Fibroblast of skin of right quadriceps (primary cell): ENCODE data around the gene MFGE8.
"Not testable (repeated sequence)": the region's sequence is repeated elsewhere in the genome, so short reads cannot be mapped to it uniquely, and the experiment has no call there.

ENCODE experiments used
- DNase-seq: peaks from one replicate; pipeline ENCODE4 v3.0.0-alpha.2; 2013

MFGE8 gene, protein sequence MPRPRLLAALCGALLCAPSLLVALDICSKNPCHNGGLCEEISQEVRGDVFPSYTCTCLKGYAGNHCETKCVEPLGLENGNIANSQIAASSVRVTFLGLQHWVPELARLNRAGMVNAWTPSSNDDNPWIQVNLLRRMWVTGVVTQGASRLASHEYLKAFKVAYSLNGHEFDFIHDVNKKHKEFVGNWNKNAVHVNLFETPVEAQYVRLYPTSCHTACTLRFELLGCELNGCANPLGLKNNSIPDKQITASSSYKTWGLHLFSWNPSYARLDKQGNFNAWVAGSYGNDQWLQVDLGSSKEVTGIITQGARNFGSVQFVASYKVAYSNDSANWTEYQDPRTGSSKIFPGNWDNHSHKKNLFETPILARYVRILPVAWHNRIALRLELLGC

GRCh38 chr15:88913017-88913849 is at the start of gene MFGE8:
MFGE8 (minus strand) TSS chr15:88913379; CDS start chr15:88913319, 60 bp downstream.
- peak; percentile 67 for DNase-seq

GRCh38 chr15:88959445-88959844 is 46.3 kb upstream of the MFGE8 start:
- no peak for DNase-seq

- DNase-seq: no peak
These were observed 43.7 kb upstream of the MFGE8 start for GRCh38 chr15:88956906-88957305.

- no peak for DNase-seq
These were observed 43.1 kb upstream of the MFGE8 start for GRCh38 chr15:88956263-88956662.

GRCh38 chr15:88954431-88955277 is 41.5 kb upstream of the MFGE8 start:
- DNase-seq: peak; percentile 59

- DNase-seq: no peak
These were observed 37.5 kb upstream of the MFGE8 start for GRCh38 chr15:88950600-88951160.

DNA sequence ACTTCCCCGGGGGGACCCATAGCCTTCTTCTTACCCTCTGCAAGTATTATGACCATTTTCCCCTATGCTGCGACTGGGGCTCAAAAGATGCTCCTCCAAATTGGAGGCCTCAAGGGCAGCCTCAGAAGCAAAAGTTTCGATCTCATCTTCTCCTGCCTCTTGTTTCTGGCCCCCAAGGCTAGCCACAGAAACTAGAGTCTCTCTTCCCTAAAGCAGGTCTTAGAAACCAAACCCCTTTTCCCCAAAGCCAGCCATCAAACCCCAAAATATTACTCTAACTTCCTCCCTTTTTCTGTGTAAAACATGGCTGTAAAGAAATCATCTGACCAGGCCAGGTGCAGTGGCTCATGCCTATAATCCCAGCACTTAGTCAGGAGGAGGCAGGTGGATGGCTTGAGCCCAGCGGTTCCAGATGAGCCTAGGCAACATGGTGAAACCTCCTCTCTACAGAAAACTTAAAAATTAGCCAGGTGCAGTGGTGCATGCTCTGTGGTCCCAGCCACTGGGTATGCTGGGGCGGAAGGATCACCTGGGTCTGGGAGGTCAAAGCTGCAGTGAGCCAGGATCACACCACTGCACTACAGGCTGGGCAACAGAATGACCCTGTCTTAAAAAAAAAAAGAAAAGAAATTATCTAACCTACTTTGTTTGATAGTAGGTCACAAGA is 36.7 kb upstream of the MFGE8 start:
- no peak for DNase-seq

DNA sequence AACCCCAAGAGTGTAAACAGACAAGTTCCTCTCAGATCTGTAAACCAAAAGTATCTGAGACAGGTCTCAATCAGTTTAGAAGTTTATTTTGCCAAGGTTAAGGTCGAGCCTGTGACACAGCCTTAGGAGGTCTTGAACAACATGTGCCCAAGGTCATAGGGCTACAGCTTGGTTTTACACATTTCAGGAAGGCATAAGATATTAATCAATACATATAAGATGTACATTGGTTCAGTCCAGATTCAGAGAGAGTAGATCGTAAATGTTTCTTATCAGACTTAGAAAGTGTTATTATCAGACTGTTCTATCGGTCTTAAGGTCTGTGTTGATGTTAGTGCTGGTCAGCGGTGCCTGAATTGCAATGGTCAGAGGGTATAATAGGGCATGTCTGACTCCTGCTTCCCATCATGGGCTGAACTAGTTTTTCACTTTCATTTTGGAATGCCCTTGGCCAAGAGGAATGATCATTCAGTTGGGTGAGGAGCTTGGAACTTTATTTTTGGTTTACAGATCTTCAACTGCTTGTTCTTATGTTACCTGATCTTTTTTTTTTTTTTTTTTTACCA is 27.0 kb upstream of the MFGE8 start:
- no peak for DNase-seq

DNA sequence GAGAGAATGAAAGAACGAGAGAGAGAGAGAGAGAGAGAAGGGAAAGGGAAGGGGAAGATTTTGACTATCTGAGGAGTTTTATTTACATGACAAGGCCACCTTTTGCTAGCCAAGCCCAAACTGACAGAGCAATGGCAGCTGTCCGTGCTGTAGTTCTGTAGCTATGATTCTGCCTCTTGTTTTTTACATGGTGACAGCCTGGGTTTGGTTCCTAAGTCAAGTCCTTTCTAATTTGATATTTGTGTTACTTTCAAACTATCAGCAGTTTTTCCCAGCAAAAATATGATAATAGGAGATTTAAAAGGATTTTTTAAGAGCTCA is 26.3 kb upstream of the MFGE8 start:
- no peak for DNase-seq

- DNase-seq: peak; percentile 25
These were observed 25.8 kb upstream of the MFGE8 start for GRCh38 chr15:88938802-88939485.

DNA sequence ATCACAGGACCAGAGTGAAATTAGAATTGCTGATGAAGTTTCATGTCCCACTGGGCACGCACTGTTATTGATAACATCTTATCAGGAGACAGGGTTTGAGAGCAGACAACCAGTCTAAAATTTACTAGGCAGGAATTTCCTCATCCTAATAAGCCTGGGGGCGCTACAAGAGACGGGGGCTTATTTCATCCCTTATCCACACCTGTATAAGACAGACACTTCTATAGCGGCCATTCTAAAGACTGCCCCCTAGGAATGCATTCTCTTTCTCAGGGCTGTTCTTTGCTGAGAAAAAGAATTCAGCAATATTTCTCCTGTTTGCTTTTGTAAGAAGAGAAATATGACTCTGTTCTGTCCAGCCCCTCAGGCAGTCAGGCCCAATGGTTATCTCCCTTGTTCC is 21.3 kb upstream of the MFGE8 start:
- DNase-seq: not testable (repeated sequence)

DNA sequence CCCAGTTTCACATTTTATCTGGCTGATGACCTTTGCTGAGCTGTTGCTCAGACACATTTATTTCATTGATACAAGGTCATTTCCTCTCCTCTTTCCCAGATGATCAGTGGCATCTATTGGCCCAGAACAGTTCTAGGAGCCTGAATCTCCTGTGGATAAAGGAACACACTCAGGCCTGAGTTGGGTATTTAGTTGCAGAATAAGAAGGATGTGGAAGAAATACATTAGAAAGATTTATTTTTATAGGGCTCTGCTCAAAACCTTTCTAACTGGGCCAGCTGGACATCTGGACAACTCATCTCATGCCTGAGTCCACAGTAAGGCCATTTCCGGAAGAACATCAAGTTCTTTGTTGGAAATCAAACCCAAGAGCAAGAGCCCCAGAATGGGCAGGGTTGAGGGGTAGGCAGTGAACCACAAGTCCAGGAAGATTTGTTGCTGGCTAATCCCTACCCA is 19.7 kb upstream of the MFGE8 start:
- DNase-seq: no peak

DNA sequence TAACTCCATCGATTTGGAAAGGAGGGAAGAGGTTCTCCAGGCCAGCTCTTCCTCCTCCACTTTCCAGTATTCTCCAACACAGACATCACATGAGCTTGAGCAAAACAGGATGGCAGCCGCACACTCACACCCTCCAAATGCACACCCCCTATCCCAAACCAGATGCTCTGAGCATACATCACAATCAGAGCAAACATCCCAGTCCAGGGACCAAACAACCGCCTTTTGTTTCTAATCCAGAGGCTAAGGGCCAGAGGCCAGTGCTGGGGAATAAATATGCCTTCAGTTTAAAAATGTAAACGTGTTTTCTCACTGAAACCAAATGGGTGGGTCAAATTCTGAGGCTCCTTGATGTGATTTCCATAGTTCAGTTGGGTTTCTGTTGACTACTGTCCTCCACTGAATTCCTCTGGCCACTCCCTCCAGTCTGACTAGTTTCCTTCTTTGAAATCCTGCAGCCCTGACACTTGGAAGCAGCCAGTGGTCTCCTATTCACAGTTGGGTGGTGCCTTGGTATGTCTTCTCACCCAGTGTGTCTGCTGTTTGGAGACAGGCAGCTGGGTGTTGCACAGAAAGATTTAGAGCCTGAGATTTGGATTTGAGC is 19.2 kb upstream of the MFGE8 start:
- DNase-seq: no peak

GRCh38 chr15:88930579-88930978 is 17.4 kb upstream of the MFGE8 start:
- no peak for DNase-seq

DNA sequence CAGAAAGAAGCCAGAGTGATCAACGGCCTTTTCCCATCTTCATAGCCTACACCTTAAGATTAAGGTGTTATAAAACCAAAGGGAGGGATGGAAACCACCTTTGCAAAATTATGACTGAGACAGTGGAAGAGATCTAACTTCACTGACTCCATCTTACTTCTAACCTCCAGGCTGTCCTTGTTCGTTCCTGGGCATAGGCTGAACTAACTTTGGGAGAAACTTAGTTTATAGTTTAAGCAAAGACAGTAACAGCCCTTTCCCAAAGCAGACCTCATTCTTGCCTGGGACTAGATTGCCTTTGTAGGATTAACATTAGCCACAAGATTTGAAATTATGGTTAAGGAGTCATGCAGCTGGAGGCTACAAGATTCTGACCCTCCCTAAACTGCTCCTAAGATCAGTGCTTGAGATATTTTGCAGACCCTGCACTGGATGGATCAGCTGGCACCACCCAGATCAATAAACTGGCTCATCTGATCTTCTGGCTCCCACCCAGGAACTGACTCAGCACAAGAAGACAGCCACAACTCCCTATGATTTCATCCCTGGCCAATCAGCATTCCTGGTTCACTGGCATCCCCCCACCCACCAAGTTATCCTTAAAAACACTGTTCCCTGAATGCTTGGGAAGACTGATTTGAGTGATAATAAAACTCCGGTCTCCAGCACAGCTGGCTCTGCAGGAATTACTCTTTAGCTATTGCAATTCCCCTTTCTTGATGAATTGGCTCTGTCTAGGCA is 16.3 kb upstream of the MFGE8 start:
- DNase-seq: not testable (repeated sequence)

DNA sequence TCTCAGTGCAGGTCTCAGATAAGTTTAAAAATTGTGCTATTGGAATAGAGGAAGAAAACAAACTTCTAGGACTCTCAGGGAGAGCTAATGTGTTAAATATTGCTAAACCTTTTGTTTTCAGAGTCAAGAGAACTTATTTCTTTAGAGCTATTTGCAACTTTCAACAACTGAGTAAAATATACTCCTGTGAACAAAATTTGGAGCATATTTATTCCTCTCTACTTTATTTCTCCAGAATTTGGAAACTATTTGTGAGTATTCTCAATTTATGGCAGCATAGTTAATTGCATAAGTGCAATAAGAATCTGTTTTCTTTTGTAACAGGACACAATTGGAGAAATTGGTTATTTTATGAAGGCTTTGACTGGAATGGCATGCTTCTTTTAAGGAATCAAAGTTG is 15.0 kb upstream of the MFGE8 start:
- DNase-seq: not testable (repeated sequence)

DNA sequence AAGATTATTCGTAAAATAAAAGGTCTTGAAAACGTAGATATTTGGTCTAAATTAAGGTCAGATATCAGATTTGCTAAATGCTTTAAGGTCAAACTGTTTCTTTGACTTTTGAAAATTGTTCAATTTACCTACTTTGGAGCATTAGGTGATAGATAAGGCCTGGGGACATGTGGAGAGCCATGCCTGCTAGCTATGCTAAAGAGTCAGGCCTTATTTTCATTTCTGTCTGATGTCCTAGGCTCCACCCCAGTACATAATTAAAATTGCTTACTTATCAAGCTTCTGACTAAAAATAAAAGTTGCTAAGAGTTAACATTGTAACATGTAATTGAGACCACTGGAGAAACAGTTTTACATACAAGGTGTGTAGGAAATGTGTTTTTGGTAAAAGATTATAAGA is 12.5 kb upstream of the MFGE8 start:
- DNase-seq: not testable (repeated sequence)

- peak; percentile 86 for DNase-seq
These were observed 7.8 kb upstream of the MFGE8 start for GRCh38 chr15:88920892-88921435.

- DNase-seq: peak; percentile 63
These were observed 7.2 kb upstream of the MFGE8 start for GRCh38 chr15:88920186-88920891.
